HEK293 (cell line): ENCODE measurements around the gene TSC22D3.

Source experiments
- FEZF1 ChIP-seq: fragments of 450-650 bp; formaldehyde crosslinking; IDR thresholded peaks from 2 replicates; pipeline ENCODE4 v1.5.1; 2016; ENCODE audit warnings: missing biosample characterization, missing genetic modification characterization
- GFI1B ChIP-seq: fragments of 450-650 bp; formaldehyde crosslinking; IDR thresholded peaks from 2 replicates; pipeline ENCODE4 v1.5.1; 2016; ENCODE audit warnings: missing biosample characterization, missing genetic modification characterization
- KLF9 ChIP-seq: fragments of 450-650 bp; formaldehyde crosslinking; IDR thresholded peaks from 2 replicates; pipeline ENCODE4 v1.5.1; 2016; ENCODE audit warnings: missing biosample characterization, missing genetic modification characterization, low read depth
- OVOL3 ChIP-seq: fragments of 450-650 bp; formaldehyde crosslinking; IDR thresholded peaks from 2 replicates; pipeline ENCODE4 v1.5.1; 2016; ENCODE audit warnings: missing biosample characterization, missing genetic modification characterization
- PRDM6 ChIP-seq: fragments of 450-650 bp; formaldehyde crosslinking; IDR thresholded peaks from 2 replicates; pipeline ENCODE4 v1.5.1; 2017; ENCODE audit warnings: missing biosample characterization, missing genetic modification characterization
- RBAK ChIP-seq: fragments of 450-650 bp; formaldehyde crosslinking; IDR thresholded peaks from 2 replicates; pipeline ENCODE4 v1.5.1; 2016; ENCODE audit warnings: missing biosample characterization, missing genetic modification characterization
- REST ChIP-seq: fragments of 450-650 bp; formaldehyde crosslinking; IDR thresholded peaks from 2 replicates; pipeline ENCODE4 v1.5.1; 2016; ENCODE audit warnings: missing biosample characterization, missing genetic modification characterization
- SCRT1 ChIP-seq: fragments of 450-650 bp; formaldehyde crosslinking; IDR thresholded peaks from 2 replicates; pipeline ENCODE4 v1.5.1; 2016; ENCODE audit warnings: missing biosample characterization, missing genetic modification characterization, borderline replicate concordance
- TRIM28 ChIP-seq: IDR thresholded peaks from 2 replicates; pipeline ENCODE4 v1.6.1; 2011; ENCODE audit warnings: low read length, control low read depth, borderline replicate concordance
- YY2 ChIP-seq: fragments of 450-650 bp; formaldehyde crosslinking; IDR thresholded peaks from 2 replicates; pipeline ENCODE4 v1.5.1; 2016; ENCODE audit warnings: missing biosample characterization, missing genetic modification characterization
- ZBTB20 ChIP-seq: fragments of 450-650 bp; formaldehyde crosslinking; IDR thresholded peaks from 2 replicates; pipeline ENCODE4 v1.5.1; 2016; ENCODE audit warnings: missing biosample characterization, missing genetic modification characterization
- ZBTB7A ChIP-seq: fragments of 450-650 bp; formaldehyde crosslinking; IDR thresholded peaks from 2 replicates; pipeline ENCODE4 v1.5.1; 2016; ENCODE audit warnings: low read depth, missing biosample characterization, missing genetic modification characterization
- ZBTB8A ChIP-seq: fragments of 450-650 bp; formaldehyde crosslinking; IDR thresholded peaks from 2 replicates; pipeline ENCODE4 v1.5.1; 2016; ENCODE audit warnings: missing biosample characterization, missing genetic modification characterization
- ZFHX2 ChIP-seq: fragments of 450-650 bp; formaldehyde crosslinking; conservative IDR thresholded peaks from 2 replicates; pipeline ENCODE4 v1.5.1; 2016; ENCODE audit warnings: missing biosample characterization, missing genetic modification characterization
- ZFP69B ChIP-seq: fragments of 450-650 bp; formaldehyde crosslinking; IDR thresholded peaks from 2 replicates; pipeline ENCODE4 v1.5.1; 2016; ENCODE audit warnings: missing biosample characterization, missing genetic modification characterization
- ZNF175 ChIP-seq: fragments of 450-650 bp; formaldehyde crosslinking; IDR thresholded peaks from 2 replicates; pipeline ENCODE4 v1.5.1; 2016; ENCODE audit warnings: missing biosample characterization, missing genetic modification characterization
- ZNF211 ChIP-seq: fragments of 450-650 bp; formaldehyde crosslinking; IDR thresholded peaks from 2 replicates; pipeline ENCODE4 v1.5.1; 2016; ENCODE audit warnings: low read depth, missing biosample characterization, missing genetic modification characterization
- ZNF24 ChIP-seq: fragments of 450-650 bp; formaldehyde crosslinking; IDR thresholded peaks from 2 replicates; pipeline ENCODE4 v1.5.1; 2016; ENCODE audit warnings: missing biosample characterization, missing genetic modification characterization
- ZNF248 ChIP-seq: fragments of 450-650 bp; formaldehyde crosslinking; IDR thresholded peaks from 2 replicates; pipeline ENCODE4 v1.5.1; 2017; ENCODE audit warnings: missing biosample characterization, missing genetic modification characterization
- ZNF311 ChIP-seq: fragments of 450-650 bp; formaldehyde crosslinking; IDR thresholded peaks from 2 replicates; pipeline ENCODE4 v1.5.1; 2017; ENCODE audit warnings: missing biosample characterization, missing genetic modification characterization, borderline replicate concordance
- ZNF324 ChIP-seq: fragments of 450-650 bp; formaldehyde crosslinking; IDR thresholded peaks from 2 replicates; pipeline ENCODE4 v1.5.1; 2016; ENCODE audit warnings: missing biosample characterization, missing genetic modification characterization
- ZNF514 ChIP-seq: fragments of 450-650 bp; formaldehyde crosslinking; IDR thresholded peaks from 2 replicates; pipeline ENCODE4 v1.5.1; 2016; ENCODE audit warnings: missing biosample characterization, missing genetic modification characterization
- ZNF558 ChIP-seq: fragments of 450-650 bp; formaldehyde crosslinking; IDR thresholded peaks from 2 replicates; pipeline ENCODE4 v1.5.1; 2016; ENCODE audit warnings: missing biosample characterization, missing genetic modification characterization
- ZNF561 ChIP-seq: fragments of 450-650 bp; IDR thresholded peaks from 2 replicates; pipeline ENCODE4 v1.5.1; 2018; ENCODE audit warnings: missing biosample characterization, missing genetic modification characterization, borderline replicate concordance
- ZNF837 ChIP-seq: fragments of 450-650 bp; formaldehyde crosslinking; IDR thresholded peaks from 2 replicates; pipeline ENCODE4 v1.5.1; 2016; ENCODE audit warnings: missing biosample characterization, missing genetic modification characterization
- TF ChIP-seq, protein P1 (sequence below): fragments of 450-650 bp; formaldehyde crosslinking; IDR thresholded peaks from 2 replicates; pipeline ENCODE4 v1.5.1; 2016; ENCODE audit warnings: missing biosample characterization, missing genetic modification characterization
- TF ChIP-seq, protein P2 (sequence below): fragments of 450-650 bp; formaldehyde crosslinking; IDR thresholded peaks from 2 replicates; pipeline ENCODE4 v1.5.1; 2016; ENCODE audit warnings: missing biosample characterization, missing genetic modification characterization
- TF ChIP-seq, protein P3 (sequence below): fragments of 450-650 bp; formaldehyde crosslinking; IDR thresholded peaks from 2 replicates; pipeline ENCODE4 v1.5.0; 2017; ENCODE audit warnings: missing biosample characterization, missing genetic modification characterization, borderline replicate concordance

Gene TSC22D3

GRCh38 chrX:107712231-107713202 is 63.1 kb downstream of the TSC22D3 start (continued):
- no peak for TF ChIP-seq OVOL3
- TF ChIP-seq ZBTB8A = no peak
- no peak for TF ChIP-seq ZNF514
- TF ChIP-seq ZNF558 = no peak
- TF ChIP-seq ZNF24 (tag by site-specific recombination) = no peak
- TF ChIP-seq, protein P1, sequence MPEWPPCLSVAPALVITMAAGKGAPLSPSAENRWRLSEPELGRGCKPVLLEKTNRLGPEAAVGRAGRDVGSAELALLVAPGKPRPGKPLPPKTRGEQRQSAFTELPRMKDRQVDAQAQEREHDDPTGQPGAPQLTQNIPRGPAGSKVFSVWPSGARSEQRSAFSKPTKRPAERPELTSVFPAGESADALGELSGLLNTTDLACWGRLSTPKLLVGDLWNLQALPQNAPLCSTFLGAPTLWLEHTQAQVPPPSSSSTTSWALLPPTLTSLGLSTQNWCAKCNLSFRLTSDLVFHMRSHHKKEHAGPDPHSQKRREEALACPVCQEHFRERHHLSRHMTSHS (tag by site-specific recombination) = no peak
- no peak for TF ChIP-seq GFI1B (tag by site-specific recombination)
- no peak for TF ChIP-seq YY2 (tag by site-specific recombination)
- no peak for TF ChIP-seq FEZF1 (tag by site-specific recombination)
- no peak for TF ChIP-seq ZNF311 (tag by site-specific recombination)
- TF ChIP-seq SCRT1 (tag by site-specific recombination) = peak; percentile 48; the same call in 1 of the 2 replicates
- no peak; the same call in 1 of the 2 replicates for TF ChIP-seq ZNF561 (tag by site-specific recombination)
- no peak for TF ChIP-seq ZFP69B
- TF ChIP-seq PRDM6 (tag by site-specific recombination) = no peak
- TF ChIP-seq KLF9 (tag by site-specific recombination) = no peak
- no peak for TF ChIP-seq ZNF175 (tag by site-specific recombination)
- no peak for TF ChIP-seq ZNF324 (tag by site-specific recombination)
- TF ChIP-seq ZNF211 (tag by site-specific recombination) = no peak
- TF ChIP-seq, protein P2, sequence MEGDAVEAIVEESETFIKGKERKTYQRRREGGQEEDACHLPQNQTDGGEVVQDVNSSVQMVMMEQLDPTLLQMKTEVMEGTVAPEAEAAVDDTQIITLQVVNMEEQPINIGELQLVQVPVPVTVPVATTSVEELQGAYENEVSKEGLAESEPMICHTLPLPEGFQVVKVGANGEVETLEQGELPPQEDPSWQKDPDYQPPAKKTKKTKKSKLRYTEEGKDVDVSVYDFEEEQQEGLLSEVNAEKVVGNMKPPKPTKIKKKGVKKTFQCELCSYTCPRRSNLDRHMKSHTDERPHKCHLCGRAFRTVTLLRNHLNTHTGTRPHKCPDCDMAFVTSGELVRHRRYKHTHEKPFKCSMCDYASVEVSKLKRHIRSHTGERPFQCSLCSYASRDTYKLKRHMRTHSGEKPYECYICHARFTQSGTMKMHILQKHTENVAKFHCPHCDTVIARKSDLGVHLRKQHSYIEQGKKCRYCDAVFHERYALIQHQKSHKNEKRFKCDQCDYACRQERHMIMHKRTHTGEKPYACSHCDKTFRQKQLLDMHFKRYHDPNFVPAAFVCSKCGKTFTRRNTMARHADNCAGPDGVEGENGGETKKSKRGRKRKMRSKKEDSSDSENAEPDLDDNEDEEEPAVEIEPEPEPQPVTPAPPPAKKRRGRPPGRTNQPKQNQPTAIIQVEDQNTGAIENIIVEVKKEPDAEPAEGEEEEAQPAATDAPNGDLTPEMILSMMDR = no peak
- TF ChIP-seq ZNF248 (tag by site-specific recombination) = no peak
- no peak for TF ChIP-seq RBAK
- no peak for TF ChIP-seq ZBTB20 (tag by site-specific recombination)
- TF ChIP-seq ZNF837 (tag by site-specific recombination) = no peak
- no peak for TF ChIP-seq ZBTB7A (tag by site-specific recombination)
- peak; percentile 67; the same call in 1 of the 2 replicates for TF ChIP-seq TRIM28
- TF ChIP-seq, protein P3, sequence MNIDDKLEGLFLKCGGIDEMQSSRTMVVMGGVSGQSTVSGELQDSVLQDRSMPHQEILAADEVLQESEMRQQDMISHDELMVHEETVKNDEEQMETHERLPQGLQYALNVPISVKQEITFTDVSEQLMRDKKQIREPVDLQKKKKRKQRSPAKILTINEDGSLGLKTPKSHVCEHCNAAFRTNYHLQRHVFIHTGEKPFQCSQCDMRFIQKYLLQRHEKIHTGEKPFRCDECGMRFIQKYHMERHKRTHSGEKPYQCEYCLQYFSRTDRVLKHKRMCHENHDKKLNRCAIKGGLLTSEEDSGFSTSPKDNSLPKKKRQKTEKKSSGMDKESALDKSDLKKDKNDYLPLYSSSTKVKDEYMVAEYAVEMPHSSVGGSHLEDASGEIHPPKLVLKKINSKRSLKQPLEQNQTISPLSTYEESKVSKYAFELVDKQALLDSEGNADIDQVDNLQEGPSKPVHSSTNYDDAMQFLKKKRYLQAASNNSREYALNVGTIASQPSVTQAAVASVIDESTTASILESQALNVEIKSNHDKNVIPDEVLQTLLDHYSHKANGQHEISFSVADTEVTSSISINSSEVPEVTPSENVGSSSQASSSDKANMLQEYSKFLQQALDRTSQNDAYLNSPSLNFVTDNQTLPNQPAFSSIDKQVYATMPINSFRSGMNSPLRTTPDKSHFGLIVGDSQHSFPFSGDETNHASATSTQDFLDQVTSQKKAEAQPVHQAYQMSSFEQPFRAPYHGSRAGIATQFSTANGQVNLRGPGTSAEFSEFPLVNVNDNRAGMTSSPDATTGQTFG (tag by site-specific recombination) = no peak
- TF ChIP-seq REST (tag by site-specific recombination) = no peak
- no peak for TF ChIP-seq ZFHX2 (tag by site-specific recombination)
